ENCODE measurements around the gene ZNF343.
"Not testable (repeated sequence)": the region's sequence is repeated elsewhere in the genome, so short reads cannot be mapped to it uniquely, and the experiment has no call there.

DNA sequence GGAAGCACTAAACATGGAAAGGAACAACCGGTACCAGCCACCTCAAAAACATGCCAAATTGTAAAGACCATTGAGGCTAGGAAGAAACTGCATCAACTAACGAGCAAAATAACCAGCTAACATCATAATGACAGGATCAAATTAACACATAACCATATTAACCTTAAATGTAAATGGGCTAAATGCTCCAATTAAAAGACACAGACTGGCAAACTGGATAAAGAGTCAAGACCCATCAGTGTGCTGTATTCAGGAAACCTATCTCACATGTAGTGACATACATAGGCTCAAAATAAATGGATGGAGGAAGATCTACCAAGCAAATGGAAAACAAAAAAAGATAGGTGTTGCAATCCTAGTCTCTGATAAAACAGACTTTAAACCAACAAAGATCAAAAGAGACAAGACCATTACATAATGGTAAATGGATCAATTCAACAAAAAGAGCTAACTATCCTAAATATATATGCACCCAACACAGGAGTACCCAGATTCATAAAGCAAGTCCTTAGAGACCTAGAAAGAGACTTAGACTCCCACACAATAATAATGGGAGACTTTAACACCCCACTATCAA is 5.8 kb downstream of the ZNF343 start:
- TF ChIP-seq EZH2phosphoT487 (IDR thresholded peaks at IDR 0.05; ENCODE audit: low read depth, severe bottlenecking, unreplicated experiment): not testable (repeated sequence)
- TF ChIP-seq, protein P1, sequence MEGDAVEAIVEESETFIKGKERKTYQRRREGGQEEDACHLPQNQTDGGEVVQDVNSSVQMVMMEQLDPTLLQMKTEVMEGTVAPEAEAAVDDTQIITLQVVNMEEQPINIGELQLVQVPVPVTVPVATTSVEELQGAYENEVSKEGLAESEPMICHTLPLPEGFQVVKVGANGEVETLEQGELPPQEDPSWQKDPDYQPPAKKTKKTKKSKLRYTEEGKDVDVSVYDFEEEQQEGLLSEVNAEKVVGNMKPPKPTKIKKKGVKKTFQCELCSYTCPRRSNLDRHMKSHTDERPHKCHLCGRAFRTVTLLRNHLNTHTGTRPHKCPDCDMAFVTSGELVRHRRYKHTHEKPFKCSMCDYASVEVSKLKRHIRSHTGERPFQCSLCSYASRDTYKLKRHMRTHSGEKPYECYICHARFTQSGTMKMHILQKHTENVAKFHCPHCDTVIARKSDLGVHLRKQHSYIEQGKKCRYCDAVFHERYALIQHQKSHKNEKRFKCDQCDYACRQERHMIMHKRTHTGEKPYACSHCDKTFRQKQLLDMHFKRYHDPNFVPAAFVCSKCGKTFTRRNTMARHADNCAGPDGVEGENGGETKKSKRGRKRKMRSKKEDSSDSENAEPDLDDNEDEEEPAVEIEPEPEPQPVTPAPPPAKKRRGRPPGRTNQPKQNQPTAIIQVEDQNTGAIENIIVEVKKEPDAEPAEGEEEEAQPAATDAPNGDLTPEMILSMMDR (IDR thresholded peaks at IDR 0.05; ENCODE audit: poor library complexity): not testable (repeated sequence)

All from hepatocyte (in vitro differentiated cells).